ENCODE results near the gene CORO6.
"Not testable (repeated sequence)": the region's sequence is repeated elsewhere in the genome, so short reads cannot be mapped to it uniquely, and the experiment has no call there.

CORO6 gene

GRCh38 chr17:29622337-29623282 is at the start of gene CORO6:
Gene CORO6, minus strand, starts transcription at chr17:29622912. Its CDS starts 1,491 bp downstream, at chr17:29621421.
- DNase-seq (ENCODE audit: low read depth), result peak; percentile 54

GRCh38 chr17:29671661-29672060 is 48.9 kb upstream of the CORO6 start:
- no peak for DNase-seq (ENCODE audit: low read depth)

GRCh38 chr17:29669266-29669665 is 46.6 kb upstream of the CORO6 start:
- DNase-seq (ENCODE audit: low read depth), result no peak

- DNase-seq (ENCODE audit: low read depth), result no peak
Measured at GRCh38 chr17:29667969-29668368, 45.3 kb upstream of the CORO6 start.

GRCh38 chr17:29665481-29665810 is 42.7 kb upstream of the CORO6 start:
- DNase-seq (ENCODE audit: low read depth), result no peak

GRCh38 chr17:29664743-29665480 is 42.2 kb upstream of the CORO6 start:
- no peak for DNase-seq (ENCODE audit: low read depth)

GRCh38 chr17:29663155-29663554 is 40.4 kb upstream of the CORO6 start:
- no peak for DNase-seq (ENCODE audit: low read depth)

GRCh38 chr17:29661213-29661612 is 38.5 kb upstream of the CORO6 start:
- no peak for DNase-seq (ENCODE audit: low read depth)

GRCh38 chr17:29659155-29659554 is 36.4 kb upstream of the CORO6 start:
- DNase-seq (ENCODE audit: low read depth), result no peak

- DNase-seq (ENCODE audit: low read depth), result no peak
Measured at GRCh38 chr17:29655323-29655722, 32.6 kb upstream of the CORO6 start.

GRCh38 chr17:29653995-29654714 is 31.4 kb upstream of the CORO6 start:
- DNase-seq (ENCODE audit: low read depth), result no peak

GRCh38 chr17:29652976-29653375 is 30.3 kb upstream of the CORO6 start:
- no peak for DNase-seq (ENCODE audit: low read depth)

- not testable (repeated sequence) for DNase-seq (ENCODE audit: low read depth)
Measured at GRCh38 chr17:29651913-29652312, 29.2 kb upstream of the CORO6 start.

GRCh38 chr17:29650396-29650795 is 27.7 kb upstream of the CORO6 start:
- no peak for DNase-seq (ENCODE audit: low read depth)

GRCh38 chr17:29649359-29649758 is 26.6 kb upstream of the CORO6 start:
- no peak for DNase-seq (ENCODE audit: low read depth)

- no peak for DNase-seq (ENCODE audit: low read depth)
Measured at GRCh38 chr17:29648005-29648404, 25.3 kb upstream of the CORO6 start.

GRCh38 chr17:29645515-29646051 is 22.9 kb upstream of the CORO6 start:
- no peak for DNase-seq (ENCODE audit: low read depth)

- no peak for DNase-seq (ENCODE audit: low read depth)
Measured at GRCh38 chr17:29643817-29644160, 21.1 kb upstream of the CORO6 start.

- DNase-seq (ENCODE audit: low read depth), result no peak
Measured at GRCh38 chr17:29642171-29642611, 19.5 kb upstream of the CORO6 start.

- DNase-seq (ENCODE audit: low read depth), result no peak
Measured at GRCh38 chr17:29640981-29641642, 18.4 kb upstream of the CORO6 start.

GRCh38 chr17:29640413-29640812 is 17.7 kb upstream of the CORO6 start:
- no peak for DNase-seq (ENCODE audit: low read depth)

- DNase-seq (ENCODE audit: low read depth), result no peak
Measured at GRCh38 chr17:29633886-29634285, 11.2 kb upstream of the CORO6 start.
